B cell (primary cell): ENCODE measurements around the gene ISOC2. TPM values are rescaled to one million over a fixed set of nuclear protein-coding genes. Genes with fewer than 3 reads are reported as not detected.
A peak's percentile ranks its signal among the peaks of the same experiment; 100 is the strongest.

Experiments used
- ATAC-seq: fragments of 200-7000 bp; cut with Tn5 transposase; one replicate; pipeline ENCODE4 v1.10.0; 2021; ENCODE audit warnings: low read depth, mild to moderate bottlenecking, moderate number of reproducible peaks, moderate library complexity
- CTCF ChIA-PET: fragments of 350-600 bp; sonication (Branson Sonifier 250); formaldehyde crosslinking; loops from one replicate; lab custom pipeline; 2021; ENCODE audit warnings: antibody characterized with exemption, inconsistent platforms; lab: Charles Lee
- POLR2A ChIA-PET: fragments of 350-600 bp; sonication (Branson Sonifier 250); formaldehyde crosslinking; loops from one replicate; lab custom pipeline; 2021; ENCODE audit warnings: antibody characterized with exemption; lab: Charles Lee
- DNase-seq: peaks from one replicate; pipeline ENCODE4 v3.0.0; 2013
- H2AFZ ChIP-seq: 2 replicates; pipeline ENCODE4 v1.6.1; 2012; ENCODE audit warnings: mild to moderate bottlenecking, low read depth, low read length; ENCODE audit not compliant: insufficient read depth, poor library complexity, severe bottlenecking
- H3K27ac ChIP-seq, 2 donors: 1 replicate in 1 of 2; 2 replicates in 1 of 2; pipeline ENCODE4 v1.5.1; 2012 to 2013; ENCODE audit warnings: low read length in 2 of 2, mild to moderate bottlenecking in 2 of 2, moderate library complexity in 1 of 2
- H3K27me3 ChIP-seq, 4 experiments: fragments of 200-600 bp in 1 of 4; sonication (generic) in 1 of 4; replicated peaks in 1 of 4; 1 replicate in 2 of 4; 2 replicates in 2 of 4; pipeline versions ENCODE4 v1.6.1 to v1.7.0; 2013 to 2016; ENCODE audit warnings: low read length in 3 of 4, mild to moderate bottlenecking in 2 of 4, mixed read lengths in 1 of 4, moderate library complexity in 1 of 4; ENCODE audit not compliant: insufficient read depth in 4 of 4, control insufficient read depth in 3 of 4; ENCODE audit errors: control extremely low read depth in 1 of 4
- H3K36me3 ChIP-seq, 2 experiments: replicated peaks in 1 of 2; 1 replicate in 1 of 2; 2 replicates in 1 of 2; pipeline versions ENCODE4 v1.6.1 to v1.7.1; 2013; ENCODE audit warnings: low read length in 1 of 2; ENCODE audit not compliant: insufficient read depth in 2 of 2, control insufficient read depth in 1 of 2; ENCODE audit errors: control extremely low read depth in 1 of 2, extremely low read depth in 1 of 2
- H3K4me1 ChIP-seq, 2 donors: fragments of 200-600 bp in 1 of 2; sonication (generic) in 1 of 2; 1 replicate in 1 of 2; 2 replicates in 1 of 2; pipeline versions ENCODE4 v1.5.1 to v1.6.1; 2013 to 2017; ENCODE audit warnings: low read length in 2 of 2; ENCODE audit not compliant: control insufficient read depth in 2 of 2, insufficient read depth in 2 of 2
- H3K4me2 ChIP-seq: replicated peaks from 2 replicates; pipeline ENCODE3; 2012; ENCODE audit warnings: mild to moderate bottlenecking, low read depth, low read length; ENCODE audit not compliant: poor library complexity, severe bottlenecking
- H3K4me3 ChIP-seq, 5 experiments: fragments of 200-600 bp in 1 of 5; sonication (generic) in 1 of 5; 1 replicate in 3 of 5; 2 replicates in 2 of 5; pipeline versions ENCODE4 v1.5.1 to v1.7.0; 2011 to 2016; ENCODE audit warnings: low read length in 4 of 5, mild to moderate bottlenecking in 4 of 5, low read depth in 2 of 5, control low read depth in 1 of 5, moderate library complexity in 1 of 5; ENCODE audit not compliant: insufficient read depth in 1 of 5; ENCODE audit errors: control extremely low read depth in 1 of 5, extremely low read depth in 1 of 5
- H3K79me2 ChIP-seq: fragments of 200-600 bp; sonication (generic); one replicate; pipeline ENCODE4 v1.6.0; 2016; ENCODE audit warnings: low read length; ENCODE audit not compliant: control insufficient read depth, insufficient read depth
- H3K9ac ChIP-seq: fragments of 200-600 bp; sonication (generic); 2 replicates; pipeline ENCODE4 v1.6.1; 2017; ENCODE audit warnings: mild to moderate bottlenecking, low read length, moderate library complexity
- H3K9me3 ChIP-seq, 3 donors: one replicate each; pipeline versions ENCODE4 v1.6.1 to v1.7.1; 2013; ENCODE audit warnings: low read length in 2 of 3; ENCODE audit not compliant: control insufficient read depth in 2 of 3, insufficient read depth in 1 of 3; ENCODE audit errors: control extremely low read depth in 1 of 3
- H4K20me1 ChIP-seq: 2 replicates; pipeline ENCODE4 v1.6.0; 2012; ENCODE audit warnings: mild to moderate bottlenecking, low read length; ENCODE audit not compliant: insufficient read depth, control insufficient read depth, poor library complexity, severe bottlenecking
- H3K27ac Mint-ChIP-seq: one replicate; pipeline ENCODE4 v1.8.0; 2021; ENCODE audit warnings: mixed read lengths
- H3K27me3 Mint-ChIP-seq: one replicate; pipeline ENCODE4 v1.8.0; 2021; ENCODE audit warnings: mixed read lengths
- H3K4me1 Mint-ChIP-seq: one replicate; pipeline ENCODE4 v1.8.0; 2021; ENCODE audit warnings: mixed read lengths
- H3K4me3 Mint-ChIP-seq: one replicate; pipeline ENCODE4 v1.8.0; 2021; ENCODE audit warnings: mixed read lengths
- H3K9me3 Mint-ChIP-seq: one replicate; pipeline ENCODE4 v1.8.0; 2022; ENCODE audit warnings: mixed read lengths; ENCODE audit not compliant: insufficient read depth
- EZH2 ChIP-seq: IDR thresholded peaks from 2 replicates; pipeline ENCODE4 v1.6.1; 2012; ENCODE audit warnings: borderline replicate concordance, low read depth, mild to moderate bottlenecking, moderate library complexity, low read length; ENCODE audit not compliant: insufficient read depth, poor library complexity, severe bottlenecking
- WGBS: methylation state at CpG from one replicate; pipeline ENCODE4 v1.1.5; 2013; ENCODE audit warnings: missing lambda C conversion rate; ENCODE audit not compliant: insufficient coverage; 5-methylcytosine and 5-hydroxymethylcytosine counted together
- intact Hi-C: fragments of 100-400 bp; cut with micrococcal nuclease; formaldehyde crosslinking; loops from one replicate; pipeline ENCODE4 v1.10.0; 2022
- polyA plus RNA-seq: library from polyadenylated mRNA; depleted of rRNA; stranded (reverse); fragments of >200 nt; gene quantifications from 2 replicates; pipeline ENCODE4 v1.2.3, GENCODE V29; 2012
- total RNA-seq, 2 donors: library from RNA; stranded (reverse); fragments of 120-200 nt in 1 of 2; gene quantifications; 1 replicate in 1 of 2; 2 replicates in 1 of 2; pipeline versions ENCODE4 v1.2.3 to v1.2.4, GENCODE V29; 2013 to 2022
- TF ChIP-seq, protein P1 (sequence below): fragments of 200-600 bp; IDR thresholded peaks from one replicate; pipeline ENCODE4 v1.8.0; 2022; ENCODE audit warnings: antibody characterized with exemption, mild to moderate bottlenecking

ISOC2 gene
- total and polyA plus RNA-seq, 2 donors (not counting 1 experiment from before 2014, with no cell fraction given), result 10.0 to 27.6 TPM

DNA sequence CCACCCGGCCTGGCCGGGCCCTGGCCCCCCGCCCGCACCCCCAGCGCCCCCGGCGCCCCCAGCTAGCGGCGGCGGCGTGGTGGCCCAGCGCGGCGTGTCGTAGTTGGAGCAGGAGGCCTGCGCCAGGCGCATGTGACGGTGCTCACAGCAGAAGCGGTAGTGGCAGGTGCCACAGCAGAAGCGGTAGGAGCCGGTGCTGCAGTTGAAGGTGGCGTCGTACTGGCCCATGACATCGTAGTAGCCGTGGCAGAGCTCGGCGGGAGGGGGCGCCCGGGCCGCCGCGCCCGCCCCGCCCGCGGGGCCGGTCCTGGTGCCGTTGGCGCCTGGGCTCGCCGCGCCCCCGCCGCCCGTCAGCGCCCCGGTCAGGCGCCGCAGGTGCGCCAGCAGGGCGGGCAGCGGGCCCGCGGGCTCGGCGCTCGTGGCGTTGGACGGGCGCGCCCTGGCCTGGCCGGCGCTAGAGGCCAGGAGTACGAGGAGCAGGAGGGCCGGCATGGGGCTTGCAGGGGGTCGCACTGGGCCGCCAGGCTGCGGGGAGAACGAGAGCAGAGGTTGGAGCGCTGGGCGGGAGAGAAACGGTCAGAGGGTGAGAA lies 19.0 kb downstream of the ISOC2 start:
- POLR2A ChIA-PET, result no interaction called here
- ATAC-seq, result no peak
- H3K27ac Mint-ChIP-seq, result no peak overlapping the region
- TF ChIP-seq, protein P1, sequence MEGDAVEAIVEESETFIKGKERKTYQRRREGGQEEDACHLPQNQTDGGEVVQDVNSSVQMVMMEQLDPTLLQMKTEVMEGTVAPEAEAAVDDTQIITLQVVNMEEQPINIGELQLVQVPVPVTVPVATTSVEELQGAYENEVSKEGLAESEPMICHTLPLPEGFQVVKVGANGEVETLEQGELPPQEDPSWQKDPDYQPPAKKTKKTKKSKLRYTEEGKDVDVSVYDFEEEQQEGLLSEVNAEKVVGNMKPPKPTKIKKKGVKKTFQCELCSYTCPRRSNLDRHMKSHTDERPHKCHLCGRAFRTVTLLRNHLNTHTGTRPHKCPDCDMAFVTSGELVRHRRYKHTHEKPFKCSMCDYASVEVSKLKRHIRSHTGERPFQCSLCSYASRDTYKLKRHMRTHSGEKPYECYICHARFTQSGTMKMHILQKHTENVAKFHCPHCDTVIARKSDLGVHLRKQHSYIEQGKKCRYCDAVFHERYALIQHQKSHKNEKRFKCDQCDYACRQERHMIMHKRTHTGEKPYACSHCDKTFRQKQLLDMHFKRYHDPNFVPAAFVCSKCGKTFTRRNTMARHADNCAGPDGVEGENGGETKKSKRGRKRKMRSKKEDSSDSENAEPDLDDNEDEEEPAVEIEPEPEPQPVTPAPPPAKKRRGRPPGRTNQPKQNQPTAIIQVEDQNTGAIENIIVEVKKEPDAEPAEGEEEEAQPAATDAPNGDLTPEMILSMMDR, result no peak
- no peak for TF ChIP-seq EZH2
- no peaks in the 10 kb centered on the region for H3K79me2 ChIP-seq
- no peaks in the 10 kb centered on the region for H3K36me3 ChIP-seq
- H3K4me2 ChIP-seq, result peak overlapping the region; percentile 62
- intact Hi-C loops, result no loop called here
- peaks cover 20% of the 10 kb centered on the region for H3K4me1 Mint-ChIP-seq
- H3K4me3 Mint-ChIP-seq, result no peak overlapping the region
- H3K27me3 Mint-ChIP-seq, result peaks cover 64% of the 10 kb centered on the region
- 4% methylated on average over 66 of the region's 72 CpGs for WGBS
- DNase-seq, result peak; percentile 60
- peaks cover 0 to 74% (median 45%) of the 10 kb centered on the region in 4 experiments for H3K27me3 ChIP-seq
- H3K9ac ChIP-seq, result no peak overlapping the region
- H3K4me1 ChIP-seq, result peaks cover 21 to 37% of the 10 kb centered on the region in 2 donors
- H4K20me1 ChIP-seq, result no peaks in the 10 kb centered on the region
- H3K9me3 ChIP-seq, result peaks cover 0 to 29% (median 0%) of the 10 kb centered on the region in 3 donors
- H3K9me3 Mint-ChIP-seq, result no peaks in the 10 kb centered on the region
- CTCF ChIA-PET, result no interaction called here
- H2AFZ ChIP-seq, result no peak overlapping the region
- H3K27ac ChIP-seq, result no peak overlapping the region
- no peak overlapping the region for H3K4me3 ChIP-seq

DNA sequence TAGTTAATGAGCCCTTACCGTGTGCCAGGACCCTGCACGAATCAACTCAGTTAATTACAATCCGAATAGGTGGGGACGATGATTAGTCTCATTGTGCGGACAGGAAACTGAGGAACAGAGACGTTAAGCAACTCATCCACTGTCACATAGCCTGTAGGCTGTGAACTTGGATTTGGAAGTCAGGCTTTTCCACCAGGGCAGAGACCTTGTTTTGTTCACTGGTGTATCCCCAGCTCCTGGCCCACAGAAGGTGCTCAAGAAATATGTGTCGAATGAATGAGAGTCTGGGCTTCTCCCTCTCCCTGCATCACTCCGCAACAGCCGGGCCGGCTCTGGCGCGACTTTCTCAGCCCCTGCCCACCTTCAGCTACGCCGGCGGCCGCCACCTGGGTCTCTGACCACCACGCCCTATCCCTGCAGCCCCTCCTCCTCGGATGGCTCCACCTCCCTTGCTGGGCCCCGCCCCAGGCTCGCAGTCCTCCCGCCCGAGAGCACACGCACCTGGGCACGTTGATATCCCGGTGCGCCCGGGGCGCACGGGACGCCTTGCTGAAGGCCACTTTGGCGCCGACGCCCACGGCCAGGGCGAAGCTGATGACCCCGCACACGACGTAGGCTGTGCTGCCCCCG lies 19.6 kb downstream of the ISOC2 start:
- 4% methylated on average over 36 of the region's 39 CpGs for WGBS
- no peak for DNase-seq
- peaks cover 0 to 31% (median 0%) of the 10 kb centered on the region in 3 donors for H3K9me3 ChIP-seq
- no peak overlapping the region for H3K27ac ChIP-seq
- H3K4me3 ChIP-seq, result peak overlapping the region in 2 of 5 experiments; percentile 9 to 22
- TF ChIP-seq EZH2, result no peak
- TF ChIP-seq, protein P1, result no peak
- H3K4me1 ChIP-seq, result peaks cover 21 to 37% of the 10 kb centered on the region in 2 donors
- H3K4me1 Mint-ChIP-seq, result peaks cover 20% of the 10 kb centered on the region
- CTCF ChIA-PET, result no interaction called here
- peaks cover 71% of the 10 kb centered on the region for H3K27me3 Mint-ChIP-seq
- peak overlapping the region; percentile 50 for H3K4me3 Mint-ChIP-seq
- no peaks in the 10 kb centered on the region for H4K20me1 ChIP-seq
- intact Hi-C loops, result no loop called here
- no peaks in the 10 kb centered on the region for H3K79me2 ChIP-seq
- peak overlapping the region; percentile 13 for H2AFZ ChIP-seq
- H3K9ac ChIP-seq, result no peak overlapping the region
- POLR2A ChIA-PET, result interaction anchor here (0.6 kb wide), 1 partner anchor 9 kb away, joined by 5 read pairs; no protein-coding TSS in a partner anchor
- peak overlapping the region; percentile 10 for H3K27ac Mint-ChIP-seq
- no peaks in the 10 kb centered on the region for H3K36me3 ChIP-seq
- ATAC-seq, result peak; percentile 12
- no peaks in the 10 kb centered on the region for H3K9me3 Mint-ChIP-seq
- H3K27me3 ChIP-seq, result peaks cover 0 to 80% (median 51%) of the 10 kb centered on the region in 4 experiments
- H3K4me2 ChIP-seq, result peak overlapping the region; percentile 62
